Breast epithelium (tissue), 3 donors: ENCODE measurements around the gene ADPRS.

Experiments used
- POLR2AphosphoS5 ChIP-seq, 3 donors: sonication (generic); formaldehyde crosslinking; IDR thresholded peaks; one replicate each; pipeline ENCODE4 v1.6.1; 2017; ENCODE audit warnings: antibody characterized with exemption in 3 of 3
- TF ChIP-seq, protein P1 (sequence below), 3 donors: fragments of 450-650 bp; IDR thresholded peaks; one replicate each; pipeline ENCODE4 v1.5.1; 2016 to 2017; ENCODE audit warnings: antibody characterized with exemption in 3 of 3, mild to moderate bottlenecking in 3 of 3, moderate library complexity in 3 of 3

GRCh38 chr1:36083635-36084496, 4.8 kb upstream of the ADPRS start, which contains the start of gene TEKT2:
- TF ChIP-seq, protein P1, sequence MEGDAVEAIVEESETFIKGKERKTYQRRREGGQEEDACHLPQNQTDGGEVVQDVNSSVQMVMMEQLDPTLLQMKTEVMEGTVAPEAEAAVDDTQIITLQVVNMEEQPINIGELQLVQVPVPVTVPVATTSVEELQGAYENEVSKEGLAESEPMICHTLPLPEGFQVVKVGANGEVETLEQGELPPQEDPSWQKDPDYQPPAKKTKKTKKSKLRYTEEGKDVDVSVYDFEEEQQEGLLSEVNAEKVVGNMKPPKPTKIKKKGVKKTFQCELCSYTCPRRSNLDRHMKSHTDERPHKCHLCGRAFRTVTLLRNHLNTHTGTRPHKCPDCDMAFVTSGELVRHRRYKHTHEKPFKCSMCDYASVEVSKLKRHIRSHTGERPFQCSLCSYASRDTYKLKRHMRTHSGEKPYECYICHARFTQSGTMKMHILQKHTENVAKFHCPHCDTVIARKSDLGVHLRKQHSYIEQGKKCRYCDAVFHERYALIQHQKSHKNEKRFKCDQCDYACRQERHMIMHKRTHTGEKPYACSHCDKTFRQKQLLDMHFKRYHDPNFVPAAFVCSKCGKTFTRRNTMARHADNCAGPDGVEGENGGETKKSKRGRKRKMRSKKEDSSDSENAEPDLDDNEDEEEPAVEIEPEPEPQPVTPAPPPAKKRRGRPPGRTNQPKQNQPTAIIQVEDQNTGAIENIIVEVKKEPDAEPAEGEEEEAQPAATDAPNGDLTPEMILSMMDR (IDR thresholded peaks at IDR 0.05): no peak
- TF ChIP-seq POLR2AphosphoS5 (IDR thresholded peaks at IDR 0.05): no peak
